ENCODE measurements around the gene GPM6B. TPM values are rescaled to one million over a fixed set of nuclear protein-coding genes. Genes with fewer than 3 reads are reported as not detected.

Gene GPM6B
- total RNA-seq, 4 donors from 2014 or later: 3.7 to 9.7 (median 8.3) TPM

DNA sequence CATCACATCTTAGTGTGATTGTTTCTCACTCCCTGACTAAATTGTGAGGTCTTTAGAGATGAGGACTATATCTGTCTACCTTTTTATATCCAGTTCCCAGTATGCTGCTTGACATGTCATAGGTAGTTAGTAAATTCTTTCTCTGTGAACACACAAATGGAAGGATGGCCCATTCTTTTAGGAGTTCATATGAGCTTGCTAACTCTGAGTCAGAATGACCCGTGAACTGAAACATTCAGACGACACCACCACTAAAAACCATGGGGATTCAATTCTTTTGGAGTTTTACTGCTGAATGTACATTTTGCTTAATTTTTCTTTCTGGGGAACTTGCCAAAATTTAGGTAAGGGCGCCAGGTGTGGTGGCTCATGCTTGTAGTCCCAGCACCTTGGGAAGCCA is 68.4 kb downstream of the GPM6B start:
- TF ChIP-seq CTCF (IDR thresholded peaks at IDR 0.05; ENCODE audit: low read depth): no peak

- TF ChIP-seq CTCF (IDR thresholded peaks at IDR 0.05; ENCODE audit: low read depth): no peak
Measured at GRCh38 chrX:13747836-13748235, 69.1 kb downstream of the GPM6B start.

DNA sequence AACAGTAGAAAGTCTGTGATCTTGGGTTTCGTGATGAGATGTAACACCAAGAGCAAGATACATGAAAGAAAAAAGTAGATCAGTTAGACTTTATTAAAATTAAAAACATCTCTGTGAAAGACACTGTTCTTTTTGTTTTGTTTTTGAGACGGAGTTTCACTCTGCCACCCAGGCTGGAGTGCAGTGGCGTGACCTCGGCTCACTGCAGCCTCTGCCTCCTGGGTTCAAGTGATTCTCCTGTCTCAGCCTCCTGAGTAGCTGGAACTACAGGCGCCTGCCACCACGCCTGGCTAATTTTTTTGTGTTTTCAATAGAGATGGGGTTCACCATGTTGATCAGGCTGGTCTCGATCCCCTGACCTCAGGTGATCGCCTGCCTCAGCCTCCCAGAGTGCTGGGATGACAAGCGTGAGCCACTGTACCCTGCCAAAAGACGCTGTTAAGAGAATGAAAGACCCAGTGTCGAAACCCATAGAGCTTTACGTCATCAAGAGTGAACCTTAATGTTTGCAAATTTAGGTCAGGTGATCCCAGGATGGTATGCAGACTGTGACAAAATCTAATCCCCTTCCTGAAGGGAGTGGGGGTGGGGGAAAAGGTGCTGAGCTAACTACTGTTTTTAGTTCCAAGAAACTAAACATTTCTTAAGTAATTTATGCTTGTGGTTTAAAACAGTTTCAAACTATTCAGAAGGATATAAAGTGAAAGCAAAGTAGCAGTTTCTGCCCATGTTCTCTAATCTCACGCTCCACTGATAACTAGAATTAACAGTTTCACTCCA is 74.3 kb downstream of the GPM6B start:
- no peak for TF ChIP-seq CTCF (IDR thresholded peaks at IDR 0.05; ENCODE audit: low read depth)

DNA sequence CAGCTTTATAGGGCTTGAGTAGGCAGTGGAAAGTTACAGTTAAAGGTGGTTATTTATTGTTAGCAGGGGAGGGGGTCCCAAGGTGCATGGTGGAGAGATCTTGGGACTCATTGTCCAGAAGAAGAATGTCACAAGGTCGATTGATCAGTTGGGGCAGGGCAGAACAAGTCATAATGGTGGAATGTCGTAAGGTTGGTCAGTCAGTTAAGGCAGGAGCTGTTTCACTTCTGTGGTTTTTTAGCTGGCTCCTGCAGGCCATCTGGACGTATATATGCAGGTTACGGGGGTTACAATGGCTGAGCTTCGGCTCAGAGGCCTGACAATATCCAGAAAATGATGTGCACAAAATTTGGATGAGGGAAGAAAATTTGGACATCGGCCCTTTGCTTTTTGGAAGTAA is 75.2 kb downstream of the GPM6B start:
- TF ChIP-seq CTCF (IDR thresholded peaks at IDR 0.05; ENCODE audit: low read depth): no peak

DNA sequence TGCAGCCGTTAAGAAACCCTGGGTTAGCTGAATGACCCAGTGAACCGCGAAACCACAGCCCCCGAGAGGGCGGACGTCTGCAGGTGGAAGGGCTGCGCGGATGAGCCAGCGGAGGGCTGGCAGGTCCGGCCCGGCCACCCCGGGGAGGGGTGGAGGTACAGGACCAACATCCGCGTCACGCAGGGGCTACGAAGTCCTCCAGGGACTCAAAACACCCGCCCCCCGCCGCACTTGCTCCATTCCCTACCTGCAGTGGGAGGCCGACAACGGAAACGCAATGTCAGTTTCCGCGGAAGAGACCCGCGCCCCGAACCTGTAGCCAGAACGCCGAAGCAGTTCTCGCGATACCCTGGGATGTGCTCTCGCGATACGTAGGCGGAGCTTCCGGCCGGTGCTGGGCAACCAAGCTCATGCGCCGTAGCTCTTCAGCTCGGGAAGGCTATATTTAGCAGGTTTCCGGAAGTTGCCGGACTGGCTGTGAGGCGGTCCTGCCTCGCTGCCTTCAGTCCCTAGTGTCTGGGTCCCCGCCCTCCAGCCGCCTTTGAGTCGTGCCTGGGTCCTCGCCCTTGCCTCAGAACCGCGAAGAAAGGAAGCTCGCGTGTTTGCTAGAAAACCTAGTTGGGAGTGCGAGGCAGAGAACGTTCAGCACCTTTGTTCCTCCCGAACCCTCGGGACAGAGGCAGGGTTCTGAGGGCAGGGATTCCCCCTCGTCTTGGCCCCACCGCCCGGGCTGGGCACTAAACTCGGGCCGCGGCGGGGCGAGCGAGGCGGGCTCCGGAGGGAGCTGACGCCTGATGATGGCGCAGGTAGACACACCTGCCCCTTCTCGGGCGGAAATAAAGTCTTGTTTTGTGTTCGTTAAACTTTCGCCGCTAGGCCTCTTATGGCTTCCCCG is 82.4 kb downstream of the GPM6B start, which contains the start of the genes OFD1 and TRAPPC2:
OFD1 (plus strand) TSS at position 471 of the 895 bp plus-strand sequence; CDS start at position 795, 324 bp downstream.
TRAPPC2 (minus strand) TSS at position 343 of the 895 bp plus-strand sequence. CDS start 14,657 bp downstream, outside the sequence.
- no peak for TF ChIP-seq CTCF (IDR thresholded peaks at IDR 0.05; ENCODE audit: low read depth)

DNA sequence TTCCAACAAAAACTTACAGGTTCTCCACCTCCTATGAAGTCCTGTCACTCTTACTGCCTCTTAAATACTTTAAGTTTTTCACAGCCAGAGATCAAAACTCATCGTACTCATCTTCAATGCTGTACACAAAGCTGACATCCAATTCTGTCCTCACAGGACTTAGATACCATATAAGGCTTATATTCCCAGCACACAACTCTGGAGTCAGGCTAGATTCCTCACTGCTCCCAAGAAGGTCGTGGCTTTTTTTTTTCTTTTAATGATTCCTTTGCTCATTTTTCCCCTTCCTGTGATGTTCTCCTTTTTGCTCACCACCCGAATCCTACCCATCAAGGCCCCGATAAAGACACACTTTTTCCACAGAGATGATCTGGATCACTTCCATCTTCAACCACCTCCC is 83.4 kb downstream of the GPM6B start:
- TF ChIP-seq CTCF (IDR thresholded peaks at IDR 0.05; ENCODE audit: low read depth): no peak

All from subcutaneous adipose tissue (tissue), 4 donors.